Measurements from ENCODE around the gene ERBIN.

- TF ChIP-seq CTCF (IDR thresholded peaks at IDR 0.05) (no peak), POLR2A (IDR thresholded peaks at IDR 0.05) (no peak)
Observed at GRCh38 chr5:65970481-65971367, 44.3 kb downstream of the ERBIN start.

Measured in esophagus squamous epithelium (tissue), 4 donors.